GM18951 (cell line): ENCODE measurements around the gene TARBP1.

Source experiments
- POLR2A ChIP-seq: IDR thresholded peaks from 4 replicates; pipeline ENCODE4 v1.6.1; 2011; ENCODE audit warnings: mild to moderate bottlenecking; ENCODE audit not compliant: insufficient read length, insufficient read depth; ENCODE audit errors: extremely low read depth
- in situ Hi-C: fragments of 300-500 bp; cut with MboI; formaldehyde crosslinking; loops from one replicate; pipeline ENCODE4 v1.12.0; 2022; ENCODE audit warnings: low sequenced_read_pairs, mixed read lengths, inconsistent platforms; ENCODE audit not compliant: unreplicated experiment

TARBP1 gene

GRCh38 chr1:234433563-234434285 is 45.3 kb downstream of the TARBP1 start:
- no peak for TF ChIP-seq POLR2A
- in situ Hi-C loops, result no loop called here

GRCh38 chr1:234431255-234431654 is 47.7 kb downstream of the TARBP1 start:
- in situ Hi-C loops, result no loop called here
- TF ChIP-seq POLR2A, result no peak

DNA sequence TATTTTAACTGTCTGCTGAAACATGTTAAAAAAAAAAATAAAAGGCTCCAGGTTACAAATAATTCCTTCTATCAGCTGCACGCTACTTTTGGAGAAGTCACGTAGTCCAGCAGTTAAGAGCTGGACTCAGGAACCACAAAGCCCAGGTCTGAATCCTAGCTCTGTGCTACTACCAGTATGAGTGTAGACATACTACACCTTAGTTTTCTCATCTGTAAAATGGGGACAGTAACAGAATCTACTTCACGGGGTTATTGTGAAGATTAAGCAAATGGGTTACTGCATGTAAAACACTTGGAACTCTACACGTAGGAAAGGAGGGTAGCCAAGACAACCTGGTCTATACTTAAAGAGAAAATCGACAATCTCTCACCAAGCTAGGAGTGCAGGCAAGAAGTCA is 48.3 kb downstream of the TARBP1 start:
- in situ Hi-C loops, result no loop called here
- no peak for TF ChIP-seq POLR2A

DNA sequence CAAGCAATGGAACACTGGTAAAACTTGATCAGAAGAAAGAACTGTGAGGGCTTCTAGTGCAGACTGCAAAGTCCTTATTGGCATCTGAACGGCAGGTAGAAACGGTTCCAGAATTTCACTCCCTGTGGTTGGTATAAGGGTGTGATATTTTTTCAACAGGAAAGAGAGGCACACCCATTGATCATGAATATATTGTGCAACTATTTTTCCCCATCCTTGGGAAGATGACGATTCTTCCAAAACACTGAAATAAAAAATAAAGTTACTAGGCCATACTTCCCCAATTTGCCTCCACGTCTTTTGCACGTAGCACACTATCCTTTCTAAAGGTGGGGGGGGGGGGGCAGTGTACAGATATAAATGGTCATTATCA is 49.6 kb downstream of the TARBP1 start:
- in situ Hi-C loops, result no loop called here

DNA sequence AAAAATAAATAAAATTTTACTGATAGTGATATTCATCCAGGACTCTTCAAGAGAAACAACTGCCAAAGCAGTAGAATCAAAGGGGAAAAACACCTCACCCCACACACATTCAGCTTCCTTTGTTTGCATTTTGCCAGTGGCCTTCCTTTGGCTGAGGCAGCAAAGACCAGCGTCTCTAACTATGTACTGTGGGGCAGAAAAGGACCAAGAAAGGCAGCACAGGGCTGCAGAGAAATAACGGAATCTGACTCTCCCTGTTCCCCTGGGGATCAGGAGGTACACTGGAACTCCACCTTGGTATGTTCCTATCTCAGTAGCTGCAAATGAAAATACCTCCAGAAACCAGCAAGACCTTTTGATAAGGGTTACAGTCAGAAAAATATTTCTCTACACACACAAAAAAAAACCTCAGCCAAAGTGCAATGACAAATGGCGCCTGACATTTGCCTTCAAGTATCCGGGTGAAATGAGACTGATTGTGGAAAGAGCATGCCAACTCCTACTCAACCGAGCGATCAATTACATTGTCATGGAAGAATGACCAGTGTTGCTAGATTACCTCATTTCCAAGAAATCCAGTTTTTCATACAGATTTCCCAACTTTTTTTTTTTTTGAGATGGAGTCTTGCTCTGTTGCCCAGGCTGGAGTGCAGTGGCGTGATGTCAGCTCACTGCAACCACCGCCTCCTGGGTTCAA is 50.9 kb downstream of the TARBP1 start:
- in situ Hi-C loops, result no loop called here
- TF ChIP-seq POLR2A, result no peak

More for the DNA sequence above, 49.6 kb downstream of the TARBP1 start:
- TF ChIP-seq POLR2A, result no peak

GRCh38 chr1:234413990-234414389 is 65.0 kb downstream of the TARBP1 start:
- in situ Hi-C loops, result no loop called here
- TF ChIP-seq POLR2A, result no peak

- no peak for TF ChIP-seq POLR2A
- in situ Hi-C loops, result no loop called here
Observed at GRCh38 chr1:234413485-234413884, 65.5 kb downstream of the TARBP1 start.

DNA sequence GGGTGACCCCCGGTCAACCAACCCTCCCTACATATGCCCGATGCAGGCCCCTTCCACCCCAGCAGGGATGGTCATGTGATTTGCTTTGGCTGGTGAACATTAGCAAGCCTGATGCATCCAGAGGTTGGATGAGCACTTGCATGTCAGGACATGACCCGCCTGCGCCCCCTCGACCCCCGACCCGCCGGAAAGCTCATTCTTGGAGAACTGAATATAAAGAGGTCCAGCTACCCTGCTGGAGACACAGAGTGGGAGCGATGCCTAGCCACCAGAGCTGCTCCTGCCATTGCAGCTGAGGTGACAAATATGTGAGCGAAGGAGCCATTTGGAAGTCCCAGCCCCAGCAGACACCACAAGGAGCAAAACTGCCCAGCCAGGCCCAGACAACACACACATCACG is 66.1 kb downstream of the TARBP1 start:
- in situ Hi-C loops, result no loop called here
- TF ChIP-seq POLR2A, result no peak

- no peak for TF ChIP-seq POLR2A
- in situ Hi-C loops, result no loop called here
Observed at GRCh38 chr1:234409328-234409727, 69.7 kb downstream of the TARBP1 start.

DNA sequence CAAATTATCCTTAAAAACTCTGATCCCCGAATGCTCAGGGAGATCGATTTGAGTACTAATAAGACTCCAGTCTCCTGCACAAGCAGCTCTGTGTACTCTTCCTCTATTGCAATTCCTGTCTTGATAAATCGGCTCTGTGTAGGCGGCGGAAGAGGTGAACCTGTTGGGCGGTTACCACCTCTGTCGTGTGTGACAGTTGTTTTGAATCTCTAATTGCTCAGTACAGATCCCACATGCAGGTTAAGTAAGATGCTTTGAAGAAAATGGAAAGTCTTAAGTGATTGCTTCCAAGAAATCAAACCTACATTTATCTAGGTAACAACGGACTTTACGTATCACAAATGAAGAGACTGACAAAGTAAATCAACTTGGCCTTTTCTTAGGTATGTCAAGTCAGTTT is 70.2 kb downstream of the TARBP1 start:
- in situ Hi-C loops, result no loop called here
- TF ChIP-seq POLR2A, result no peak

DNA sequence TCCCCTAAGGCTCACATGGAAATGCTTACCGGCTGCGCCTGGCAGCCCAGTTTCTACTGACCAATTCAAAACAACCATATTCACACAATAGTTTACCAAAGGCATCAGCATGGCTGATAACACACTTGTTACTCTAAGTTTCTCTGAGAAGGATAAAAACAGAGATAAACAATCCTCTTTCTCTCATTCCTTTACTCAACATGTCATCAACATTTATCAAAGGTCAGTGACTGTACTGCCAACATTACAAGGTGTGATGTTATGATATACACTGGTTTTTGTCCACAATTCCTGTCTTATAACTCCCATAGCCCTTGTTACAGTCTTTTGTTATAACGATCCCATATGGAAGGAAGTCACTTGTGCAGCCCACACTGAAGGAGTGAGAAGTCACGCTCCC is 72.1 kb downstream of the TARBP1 start:
- in situ Hi-C loops, result no loop called here

GRCh38 chr1:234405676-234406075 is 73.3 kb downstream of the TARBP1 start:
- TF ChIP-seq POLR2A, result no peak
- in situ Hi-C loops, result no loop called here

More for the DNA sequence above, 72.1 kb downstream of the TARBP1 start:
- no peak for TF ChIP-seq POLR2A

DNA sequence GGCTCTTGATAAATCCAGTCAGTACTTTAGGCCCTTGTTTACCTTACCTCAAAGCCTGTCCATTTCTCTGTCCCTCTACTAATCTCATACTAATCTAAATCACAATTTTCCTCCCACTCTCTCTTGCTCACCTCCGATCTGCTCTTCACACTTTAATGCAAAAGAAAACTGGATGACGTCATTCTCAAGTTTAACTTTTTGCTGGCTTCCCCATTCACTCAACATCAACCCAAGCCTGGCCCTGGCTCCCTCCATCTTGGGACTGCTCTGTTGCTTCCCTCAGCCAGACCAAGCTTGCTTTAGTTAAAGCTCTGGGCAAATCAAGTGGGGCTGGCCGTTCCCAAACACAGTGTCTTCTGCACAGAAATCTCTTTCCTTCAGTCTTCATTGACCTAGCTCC is 76.0 kb downstream of the TARBP1 start:
- no peak for TF ChIP-seq POLR2A
- in situ Hi-C loops, result no loop called here

DNA sequence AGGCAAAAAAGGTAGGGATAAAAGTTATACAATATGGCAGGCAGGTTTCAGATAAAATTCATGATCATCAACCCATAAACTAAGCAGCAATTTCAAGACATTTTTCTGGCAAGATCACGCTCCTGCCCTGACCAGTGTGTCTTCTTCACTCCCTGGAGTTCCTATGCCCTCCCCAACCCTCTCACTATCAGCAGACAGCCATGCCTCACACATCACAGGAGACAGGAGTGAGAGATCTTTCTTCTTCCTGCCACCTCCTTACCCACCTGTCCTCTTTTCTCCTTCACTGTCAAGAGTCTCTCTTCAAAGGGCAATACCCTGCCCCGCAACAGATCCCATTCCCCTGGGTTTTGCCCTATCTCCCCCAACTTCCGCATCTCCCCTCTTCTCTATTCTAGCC is 77.3 kb downstream of the TARBP1 start:
- TF ChIP-seq POLR2A, result no peak
- in situ Hi-C loops, result no loop called here
